22Rv1 (cell line): ENCODE results near the gene SLC44A5.

Experiments used
- ZFX ChIP-seq: fragments of 450-650 bp; IDR thresholded peaks from 2 replicates; pipeline ENCODE4 v1.6.1; 2017; ENCODE audit warnings: antibody characterized with exemption, borderline replicate concordance
- TF ChIP-seq, protein P1 (sequence below): fragments of 450-650 bp; IDR thresholded peaks from 2 replicates; pipeline ENCODE4 v1.5.1; 2017; ENCODE audit warnings: mild to moderate bottlenecking

DNA sequence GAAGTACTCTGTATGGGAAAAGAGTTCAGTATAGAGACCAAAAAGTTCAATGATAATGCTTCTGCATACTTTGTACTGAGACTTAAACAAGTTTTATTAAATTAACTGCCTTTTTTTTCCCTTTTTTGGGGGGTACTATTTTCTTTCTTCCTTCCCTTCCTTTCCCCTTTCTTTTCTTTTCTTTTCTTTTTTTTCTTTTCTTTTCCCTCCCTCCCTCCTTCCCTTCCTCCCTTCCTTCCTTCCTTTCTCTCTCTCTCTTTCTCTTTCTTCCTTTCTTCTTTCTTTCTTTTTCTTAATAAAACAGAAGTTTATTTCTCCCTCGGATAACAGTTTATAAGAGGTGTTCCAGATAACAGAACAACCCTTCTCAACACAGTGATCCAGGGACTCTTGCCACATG lies 399.3 kb downstream of the SLC44A5 start:
- TF ChIP-seq, protein P1, sequence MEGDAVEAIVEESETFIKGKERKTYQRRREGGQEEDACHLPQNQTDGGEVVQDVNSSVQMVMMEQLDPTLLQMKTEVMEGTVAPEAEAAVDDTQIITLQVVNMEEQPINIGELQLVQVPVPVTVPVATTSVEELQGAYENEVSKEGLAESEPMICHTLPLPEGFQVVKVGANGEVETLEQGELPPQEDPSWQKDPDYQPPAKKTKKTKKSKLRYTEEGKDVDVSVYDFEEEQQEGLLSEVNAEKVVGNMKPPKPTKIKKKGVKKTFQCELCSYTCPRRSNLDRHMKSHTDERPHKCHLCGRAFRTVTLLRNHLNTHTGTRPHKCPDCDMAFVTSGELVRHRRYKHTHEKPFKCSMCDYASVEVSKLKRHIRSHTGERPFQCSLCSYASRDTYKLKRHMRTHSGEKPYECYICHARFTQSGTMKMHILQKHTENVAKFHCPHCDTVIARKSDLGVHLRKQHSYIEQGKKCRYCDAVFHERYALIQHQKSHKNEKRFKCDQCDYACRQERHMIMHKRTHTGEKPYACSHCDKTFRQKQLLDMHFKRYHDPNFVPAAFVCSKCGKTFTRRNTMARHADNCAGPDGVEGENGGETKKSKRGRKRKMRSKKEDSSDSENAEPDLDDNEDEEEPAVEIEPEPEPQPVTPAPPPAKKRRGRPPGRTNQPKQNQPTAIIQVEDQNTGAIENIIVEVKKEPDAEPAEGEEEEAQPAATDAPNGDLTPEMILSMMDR = no peak
- TF ChIP-seq ZFX = no peak
